ENCODE data around the gene ACADS.

Gene ACADS

DNA sequence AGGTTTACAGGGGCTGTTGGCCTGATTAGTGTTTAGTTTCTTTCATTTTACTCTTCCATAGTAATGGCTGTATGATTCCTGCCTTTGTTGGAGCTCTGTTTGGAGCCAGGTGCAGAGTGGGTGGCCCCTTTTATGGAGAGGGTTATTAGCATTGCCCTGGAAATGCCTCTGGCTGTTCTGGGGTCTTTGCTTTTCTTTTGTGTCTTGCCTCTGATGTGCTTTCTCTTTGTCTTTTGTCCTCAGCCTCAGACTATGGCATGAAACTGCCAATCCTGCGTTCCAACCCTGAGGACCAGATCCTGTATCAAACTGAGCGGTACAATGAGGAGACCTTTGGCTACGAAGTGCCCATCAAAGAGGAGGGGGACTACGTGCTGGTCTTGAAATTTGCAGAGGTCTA lies 31.8 kb upstream of the ACADS start:
- Histone ChIP-seq H3K4me2 (ENCODE audit: low read length) (no peak overlapping the region), H3K79me2 (ENCODE audit: low read length) (peaks cover 65% of the 10 kb centered on the region), H2AFZ (ENCODE audit: low read depth, low read length) (no peak overlapping the region), H4K20me1 (ENCODE audit: insufficient read depth, low read length) (peaks cover 53% of the 10 kb centered on the region), H3K9ac (ENCODE audit: low read length) (no peak overlapping the region), H3K27ac (ENCODE audit: low read length) (no peak overlapping the region), H3K27me3 (ENCODE audit: low read depth, low read length) (no peaks in the 10 kb centered on the region), H3K4me3 (ENCODE audit: low read length) (no peak overlapping the region), H3K4me1 (ENCODE audit: low read length) (peaks cover 35% of the 10 kb centered on the region), H3K9me3 (ENCODE audit: insufficient read depth, low read length) (no peaks in the 10 kb centered on the region), H3K36me3 (replicated peaks; ENCODE audit: low read depth, low read length) (peaks cover 72% of the 10 kb centered on the region)
- TF ChIP-seq, protein P1, sequence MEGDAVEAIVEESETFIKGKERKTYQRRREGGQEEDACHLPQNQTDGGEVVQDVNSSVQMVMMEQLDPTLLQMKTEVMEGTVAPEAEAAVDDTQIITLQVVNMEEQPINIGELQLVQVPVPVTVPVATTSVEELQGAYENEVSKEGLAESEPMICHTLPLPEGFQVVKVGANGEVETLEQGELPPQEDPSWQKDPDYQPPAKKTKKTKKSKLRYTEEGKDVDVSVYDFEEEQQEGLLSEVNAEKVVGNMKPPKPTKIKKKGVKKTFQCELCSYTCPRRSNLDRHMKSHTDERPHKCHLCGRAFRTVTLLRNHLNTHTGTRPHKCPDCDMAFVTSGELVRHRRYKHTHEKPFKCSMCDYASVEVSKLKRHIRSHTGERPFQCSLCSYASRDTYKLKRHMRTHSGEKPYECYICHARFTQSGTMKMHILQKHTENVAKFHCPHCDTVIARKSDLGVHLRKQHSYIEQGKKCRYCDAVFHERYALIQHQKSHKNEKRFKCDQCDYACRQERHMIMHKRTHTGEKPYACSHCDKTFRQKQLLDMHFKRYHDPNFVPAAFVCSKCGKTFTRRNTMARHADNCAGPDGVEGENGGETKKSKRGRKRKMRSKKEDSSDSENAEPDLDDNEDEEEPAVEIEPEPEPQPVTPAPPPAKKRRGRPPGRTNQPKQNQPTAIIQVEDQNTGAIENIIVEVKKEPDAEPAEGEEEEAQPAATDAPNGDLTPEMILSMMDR (IDR thresholded peaks at IDR 0.05; ENCODE audit: low read depth, low read length) = no peak
- no peak for TF ChIP-seq EZH2phosphoT487 (IDR thresholded peaks at IDR 0.05; ENCODE audit: low read depth)

DNA sequence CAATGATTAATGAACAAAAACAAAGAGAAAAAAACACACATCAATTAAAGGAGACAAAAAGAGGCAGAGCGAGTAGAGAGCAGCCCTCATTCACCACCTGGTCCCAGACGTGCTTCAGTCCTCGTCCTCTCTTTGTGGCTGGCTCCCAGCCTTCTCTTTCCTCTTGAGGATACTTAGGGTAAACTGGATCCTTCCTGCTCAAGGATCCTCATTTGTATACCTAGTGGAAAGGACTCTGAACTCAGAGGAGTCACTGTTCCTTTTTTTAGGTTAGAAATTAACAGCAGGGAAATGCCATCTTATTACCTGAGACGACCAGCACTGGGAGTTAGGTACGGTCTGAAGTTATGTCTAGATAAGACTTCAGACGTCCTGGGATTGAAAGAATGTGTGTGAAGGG lies 29.0 kb upstream of the ACADS start:
- Histone ChIP-seq H4K20me1 (ENCODE audit: insufficient read depth, low read length) (peaks cover 27% of the 10 kb centered on the region), H3K9me3 (ENCODE audit: insufficient read depth, low read length) (no peaks in the 10 kb centered on the region), H3K4me3 (ENCODE audit: low read length) (no peak overlapping the region), H3K4me2 (ENCODE audit: low read length) (peak overlapping the region; percentile 32), H3K4me1 (ENCODE audit: low read length) (peaks cover 29% of the 10 kb centered on the region), H3K27ac (ENCODE audit: low read length) (peak overlapping the region; percentile 44), H3K79me2 (ENCODE audit: low read length) (peaks cover 37% of the 10 kb centered on the region), H3K36me3 (replicated peaks; ENCODE audit: low read depth, low read length) (peaks cover 88% of the 10 kb centered on the region), H3K9ac (ENCODE audit: low read length) (no peak overlapping the region), H2AFZ (ENCODE audit: low read depth, low read length) (no peak overlapping the region), H3K27me3 (ENCODE audit: low read depth, low read length) (no peaks in the 10 kb centered on the region)
- TF ChIP-seq, protein P1 (IDR thresholded peaks at IDR 0.05; ENCODE audit: low read depth, low read length) = no peak
- no peak for TF ChIP-seq EZH2phosphoT487 (IDR thresholded peaks at IDR 0.05; ENCODE audit: low read depth)

DNA sequence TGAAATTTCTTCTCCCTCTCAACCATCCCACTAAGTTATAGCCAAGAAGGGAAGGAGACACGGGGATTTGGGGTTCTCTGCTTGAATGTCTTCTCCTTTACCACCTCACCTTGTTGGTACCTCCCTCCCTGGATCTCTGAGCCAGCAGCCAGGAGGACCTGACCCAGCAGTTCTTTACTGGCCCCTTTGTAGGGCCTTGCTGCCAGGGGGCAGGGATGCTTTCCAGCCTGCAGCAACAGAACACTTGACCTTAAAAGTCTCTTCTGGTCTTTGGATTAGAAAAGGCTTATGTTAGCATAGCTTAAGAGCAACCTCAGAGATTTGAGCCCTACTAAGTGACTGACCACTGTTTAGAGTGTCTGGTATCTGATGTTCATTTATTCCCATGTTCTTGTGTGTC lies 28.3 kb upstream of the ACADS start:
- Histone ChIP-seq H4K20me1 (ENCODE audit: insufficient read depth, low read length) (peaks cover 23% of the 10 kb centered on the region), H3K79me2 (ENCODE audit: low read length) (peaks cover 30% of the 10 kb centered on the region), H3K36me3 (replicated peaks; ENCODE audit: low read depth, low read length) (peaks cover 92% of the 10 kb centered on the region)

DNA sequence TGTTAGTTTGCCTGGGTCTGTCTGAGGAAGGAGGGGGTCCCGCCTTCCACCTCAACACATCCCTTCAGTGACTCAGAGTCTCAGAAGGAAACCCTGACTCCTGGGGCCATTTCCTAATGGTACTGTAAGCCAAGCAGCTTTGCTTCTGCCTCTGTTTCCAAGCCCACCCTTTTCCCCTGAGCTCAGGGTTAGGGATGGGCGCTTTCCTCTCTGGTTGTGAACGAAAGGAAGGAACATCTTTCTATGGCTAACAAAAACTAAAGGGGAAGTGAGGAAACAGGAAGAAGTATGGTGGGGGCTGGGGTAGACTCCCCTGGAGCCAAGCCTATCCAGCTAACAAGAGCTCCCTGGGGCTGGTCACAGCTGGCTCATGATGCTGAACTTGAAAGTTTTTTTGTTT lies 27.0 kb upstream of the ACADS start:
- Histone ChIP-seq H3K9ac (ENCODE audit: low read length) (no peak overlapping the region), H2AFZ (ENCODE audit: low read depth, low read length) (no peak overlapping the region), H3K36me3 (replicated peaks; ENCODE audit: low read depth, low read length) (peaks cover 87% of the 10 kb centered on the region), H3K27me3 (ENCODE audit: low read depth, low read length) (no peaks in the 10 kb centered on the region), H3K79me2 (ENCODE audit: low read length) (peaks cover 17% of the 10 kb centered on the region), H3K4me1 (ENCODE audit: low read length) (peaks cover 29% of the 10 kb centered on the region), H3K4me2 (ENCODE audit: low read length) (no peak overlapping the region), H4K20me1 (ENCODE audit: insufficient read depth, low read length) (peaks cover 14% of the 10 kb centered on the region), H3K9me3 (ENCODE audit: insufficient read depth, low read length) (no peaks in the 10 kb centered on the region), H3K4me3 (ENCODE audit: low read length) (no peak overlapping the region), H3K27ac (ENCODE audit: low read length) (no peak overlapping the region; the same call in 1 of the 2 replicates)
- no peak for TF ChIP-seq EZH2phosphoT487 (IDR thresholded peaks at IDR 0.05; ENCODE audit: low read depth)
- TF ChIP-seq, protein P1 (IDR thresholded peaks at IDR 0.05; ENCODE audit: low read depth, low read length) = no peak

More for the DNA sequence above, 28.3 kb upstream of the ACADS start:
- Histone ChIP-seq H3K9ac (ENCODE audit: low read length) (no peak overlapping the region), H3K9me3 (ENCODE audit: insufficient read depth, low read length) (no peaks in the 10 kb centered on the region), H2AFZ (ENCODE audit: low read depth, low read length) (no peak overlapping the region), H3K27ac (ENCODE audit: low read length) (0 out of 2 replicates have a peak overlapping the region, but pooled peaks have one; percentile 44), H3K4me2 (ENCODE audit: low read length) (no peak overlapping the region), H3K4me3 (ENCODE audit: low read length) (no peak overlapping the region), H3K27me3 (ENCODE audit: low read depth, low read length) (no peaks in the 10 kb centered on the region), H3K4me1 (ENCODE audit: low read length) (peaks cover 29% of the 10 kb centered on the region)
- TF ChIP-seq EZH2phosphoT487 (IDR thresholded peaks at IDR 0.05; ENCODE audit: low read depth) = no peak
- TF ChIP-seq, protein P1 (IDR thresholded peaks at IDR 0.05; ENCODE audit: low read depth, low read length) = no peak
